ENCODE data around the gene CLRN3. TPM values are rescaled to one million over a fixed set of nuclear protein-coding genes. Genes with fewer than 3 reads are reported as not detected.

The CLRN3 gene
- total RNA-seq, 2 donors from 2014 or later, result not detected

DNA sequence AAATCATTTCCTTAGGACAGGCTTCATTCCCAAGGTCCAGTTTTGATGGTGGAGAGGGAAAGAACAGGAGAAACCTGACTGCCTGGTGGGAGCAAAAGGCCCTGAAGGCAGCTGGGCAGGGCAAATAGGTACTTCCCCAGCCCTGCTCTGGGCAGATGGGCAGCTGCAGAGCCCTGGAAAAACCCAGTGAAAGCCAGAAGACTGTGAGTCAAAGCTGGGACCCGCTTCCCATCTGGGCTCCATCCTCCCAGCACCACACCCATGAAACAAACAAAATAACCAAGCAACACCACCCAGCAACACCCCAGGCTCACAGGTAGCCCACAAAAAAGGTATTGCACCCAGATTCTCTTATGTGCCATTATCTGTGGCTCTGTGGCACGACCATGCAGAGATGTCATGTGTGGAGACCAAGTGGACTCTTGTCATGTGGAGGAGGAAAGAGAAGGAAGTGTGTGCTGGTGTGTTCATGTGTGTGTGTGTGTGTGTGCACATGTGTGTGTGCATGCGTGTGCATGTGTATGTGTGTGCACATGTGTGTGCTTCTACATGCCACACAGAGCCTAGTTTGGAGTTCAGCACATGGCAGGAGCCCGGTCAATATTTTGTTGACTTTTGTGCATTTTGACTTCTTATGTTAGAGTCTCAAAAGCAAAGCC is 9.8 kb downstream of the CLRN3 start:
- Histone ChIP-seq H3K27me3 (ENCODE audit: control insufficient read depth, insufficient read depth, low read length, poor library complexity, severe bottlenecking) (no peaks in the 10 kb centered on the region), H3K27ac (ENCODE audit: low read depth, low read length) (no peak overlapping the region), H3K36me3 (ENCODE audit: control insufficient read depth, insufficient read depth, low read length) (no peaks in the 10 kb centered on the region), H3K9me3 (ENCODE audit: control insufficient read depth, low read length) (no peaks in the 10 kb centered on the region), H3K4me1 (ENCODE audit: control insufficient read depth, insufficient read depth, low read length) (no peaks in the 10 kb centered on the region), H3K9ac (ENCODE audit: extremely low read depth, low read length, poor library complexity, severe bottlenecking) (no peak overlapping the region), H3K4me3 (ENCODE audit: low read length) (no peak overlapping the region)
- TF ChIP-seq, protein P1, sequence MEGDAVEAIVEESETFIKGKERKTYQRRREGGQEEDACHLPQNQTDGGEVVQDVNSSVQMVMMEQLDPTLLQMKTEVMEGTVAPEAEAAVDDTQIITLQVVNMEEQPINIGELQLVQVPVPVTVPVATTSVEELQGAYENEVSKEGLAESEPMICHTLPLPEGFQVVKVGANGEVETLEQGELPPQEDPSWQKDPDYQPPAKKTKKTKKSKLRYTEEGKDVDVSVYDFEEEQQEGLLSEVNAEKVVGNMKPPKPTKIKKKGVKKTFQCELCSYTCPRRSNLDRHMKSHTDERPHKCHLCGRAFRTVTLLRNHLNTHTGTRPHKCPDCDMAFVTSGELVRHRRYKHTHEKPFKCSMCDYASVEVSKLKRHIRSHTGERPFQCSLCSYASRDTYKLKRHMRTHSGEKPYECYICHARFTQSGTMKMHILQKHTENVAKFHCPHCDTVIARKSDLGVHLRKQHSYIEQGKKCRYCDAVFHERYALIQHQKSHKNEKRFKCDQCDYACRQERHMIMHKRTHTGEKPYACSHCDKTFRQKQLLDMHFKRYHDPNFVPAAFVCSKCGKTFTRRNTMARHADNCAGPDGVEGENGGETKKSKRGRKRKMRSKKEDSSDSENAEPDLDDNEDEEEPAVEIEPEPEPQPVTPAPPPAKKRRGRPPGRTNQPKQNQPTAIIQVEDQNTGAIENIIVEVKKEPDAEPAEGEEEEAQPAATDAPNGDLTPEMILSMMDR (conservative IDR thresholded peaks at IDR 0.05), result no peak
- 87 to 91% methylated on average over 3 to 4 of the region's 4 CpGs for WGBS, 2 experiments (ENCODE audit: insufficient coverage in 1 of 2, insufficient read length in 1 of 2)
- no peak overlapping the region for H3K4me3 Mint-ChIP-seq
- H3K9me3 Mint-ChIP-seq, result no peaks in the 10 kb centered on the region
- H3K4me1 Mint-ChIP-seq, result no peaks in the 10 kb centered on the region
- DNase-seq, result no peak
- H3K36me3 Mint-ChIP-seq (ENCODE audit: low read depth), result no peaks in the 10 kb centered on the region
- H3K27ac Mint-ChIP-seq, result no peak overlapping the region
- H3K27me3 Mint-ChIP-seq (ENCODE audit: insufficient read depth), result no peaks in the 10 kb centered on the region

DNA sequence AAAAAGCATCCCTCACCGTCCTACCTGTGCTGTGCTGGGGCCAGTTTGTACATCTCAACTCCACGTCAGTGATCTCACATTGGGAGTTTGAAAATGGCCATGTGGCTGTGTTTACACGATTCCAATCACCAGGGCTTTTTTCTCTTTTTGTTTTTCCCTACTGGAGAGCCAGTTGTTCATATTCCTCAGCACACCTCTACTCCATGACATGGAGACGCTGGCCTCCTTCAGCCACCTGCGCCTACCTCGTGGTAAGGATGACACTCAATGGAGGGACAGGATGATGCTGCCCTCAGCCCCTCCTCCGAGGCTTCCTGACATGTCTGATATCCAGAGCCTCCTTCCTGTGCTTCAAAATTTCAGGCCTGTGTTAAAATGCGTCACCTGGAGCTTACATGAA is 10.3 kb downstream of the CLRN3 start:
- 80 to 83% methylated on average over 7 to 8 of the region's 8 CpGs for WGBS, 2 experiments (ENCODE audit: insufficient coverage in 1 of 2, insufficient read length in 1 of 2)
- TF ChIP-seq, protein P1 (conservative IDR thresholded peaks at IDR 0.05), result no peak
- H3K9me3 Mint-ChIP-seq, result no peaks in the 10 kb centered on the region
- H3K27me3 Mint-ChIP-seq (ENCODE audit: insufficient read depth), result peaks cover 2% of the 10 kb centered on the region
- H3K27ac Mint-ChIP-seq, result no peak overlapping the region
- Histone ChIP-seq H3K4me1 (ENCODE audit: control insufficient read depth, insufficient read depth, low read length) (no peaks in the 10 kb centered on the region), H3K4me3 (ENCODE audit: low read length) (no peak overlapping the region), H3K36me3 (ENCODE audit: control insufficient read depth, insufficient read depth, low read length) (no peaks in the 10 kb centered on the region), H3K27me3 (ENCODE audit: control insufficient read depth, insufficient read depth, low read length, poor library complexity, severe bottlenecking) (no peaks in the 10 kb centered on the region), H3K9me3 (ENCODE audit: control insufficient read depth, low read length) (no peaks in the 10 kb centered on the region), H3K9ac (ENCODE audit: extremely low read depth, low read length, poor library complexity, severe bottlenecking) (no peak overlapping the region), H3K27ac (ENCODE audit: low read depth, low read length) (no peak overlapping the region)
- H3K4me1 Mint-ChIP-seq, result no peaks in the 10 kb centered on the region
- H3K4me3 Mint-ChIP-seq, result no peak overlapping the region
- H3K36me3 Mint-ChIP-seq (ENCODE audit: low read depth), result no peaks in the 10 kb centered on the region
- DNase-seq, result no peak

GRCh38 chr10:127881262-127881661 is 11.5 kb downstream of the CLRN3 start:
- no peaks in the 10 kb centered on the region for H3K36me3 ChIP-seq (ENCODE audit: control insufficient read depth, insufficient read depth, low read length)

More at GRCh38 chr10:127881262-127881661, 11.5 kb downstream of the CLRN3 start:
- no peaks in the 10 kb centered on the region for H3K36me3 Mint-ChIP-seq (ENCODE audit: low read depth)
- no peaks in the 10 kb centered on the region for H3K4me1 Mint-ChIP-seq
- H3K9me3 ChIP-seq (ENCODE audit: control insufficient read depth, low read length), result no peaks in the 10 kb centered on the region
- H3K4me3 Mint-ChIP-seq, result no peak overlapping the region
- 90 to 91% methylated on average over 2 to 8 of the region's 8 CpGs for WGBS, 2 experiments (ENCODE audit: insufficient coverage in 1 of 2, insufficient read length in 1 of 2)
- peaks cover 5% of the 10 kb centered on the region for H3K27me3 Mint-ChIP-seq (ENCODE audit: insufficient read depth)
- TF ChIP-seq, protein P1 (conservative IDR thresholded peaks at IDR 0.05), result no peak
- no peak overlapping the region for H3K27ac ChIP-seq (ENCODE audit: low read depth, low read length)
- no peaks in the 10 kb centered on the region for H3K9me3 Mint-ChIP-seq
- no peaks in the 10 kb centered on the region for H3K27me3 ChIP-seq (ENCODE audit: control insufficient read depth, insufficient read depth, low read length, poor library complexity, severe bottlenecking)
- H3K27ac Mint-ChIP-seq, result no peak overlapping the region
- no peak overlapping the region for H3K4me3 ChIP-seq (ENCODE audit: low read length)
- H3K4me1 ChIP-seq (ENCODE audit: control insufficient read depth, insufficient read depth, low read length), result no peaks in the 10 kb centered on the region
- no peak for DNase-seq
- no peak overlapping the region for H3K9ac ChIP-seq (ENCODE audit: extremely low read depth, low read length, poor library complexity, severe bottlenecking)
